GM18858 (cell line): ENCODE measurements around the gene CDYL.
A peak's percentile ranks its signal among the peaks of the same experiment; 100 is the strongest.

ENCODE experiments used
- ATAC-seq: cut with Tn5 transposase; IDR thresholded peaks from one replicate; pipeline ENCODE4 v1.9.1; 2021; ENCODE audit not compliant: unreplicated experiment

CDYL gene

GRCh38 chr6:4879741-4880275 is 103.6 kb downstream of the CDYL start:
- ATAC-seq = peak; percentile 67

GRCh38 chr6:4880363-4880762 is 104.2 kb downstream of the CDYL start:
- no peak for ATAC-seq

DNA sequence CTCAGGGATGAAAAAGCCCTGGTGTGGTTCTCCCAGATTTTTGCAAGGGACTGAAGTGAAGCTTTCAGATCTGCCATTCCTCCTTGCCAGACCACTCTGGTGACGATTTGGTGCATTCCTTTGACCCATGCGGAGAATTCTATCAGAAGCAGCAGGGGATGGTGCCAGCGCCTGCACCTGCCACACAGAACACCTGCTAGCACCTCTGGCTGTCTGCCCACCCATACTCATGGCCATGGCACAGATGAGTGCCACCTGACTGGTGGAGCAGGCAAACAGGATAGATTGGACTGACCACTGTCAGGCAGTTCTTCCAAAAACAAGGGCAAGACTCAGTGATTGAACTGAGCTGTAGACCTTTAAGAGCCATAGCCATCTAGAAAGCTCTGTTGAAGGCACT is 107.1 kb downstream of the CDYL start:
- ATAC-seq = no peak

GRCh38 chr6:4884646-4885340 is 108.6 kb downstream of the CDYL start:
- ATAC-seq = no peak

DNA sequence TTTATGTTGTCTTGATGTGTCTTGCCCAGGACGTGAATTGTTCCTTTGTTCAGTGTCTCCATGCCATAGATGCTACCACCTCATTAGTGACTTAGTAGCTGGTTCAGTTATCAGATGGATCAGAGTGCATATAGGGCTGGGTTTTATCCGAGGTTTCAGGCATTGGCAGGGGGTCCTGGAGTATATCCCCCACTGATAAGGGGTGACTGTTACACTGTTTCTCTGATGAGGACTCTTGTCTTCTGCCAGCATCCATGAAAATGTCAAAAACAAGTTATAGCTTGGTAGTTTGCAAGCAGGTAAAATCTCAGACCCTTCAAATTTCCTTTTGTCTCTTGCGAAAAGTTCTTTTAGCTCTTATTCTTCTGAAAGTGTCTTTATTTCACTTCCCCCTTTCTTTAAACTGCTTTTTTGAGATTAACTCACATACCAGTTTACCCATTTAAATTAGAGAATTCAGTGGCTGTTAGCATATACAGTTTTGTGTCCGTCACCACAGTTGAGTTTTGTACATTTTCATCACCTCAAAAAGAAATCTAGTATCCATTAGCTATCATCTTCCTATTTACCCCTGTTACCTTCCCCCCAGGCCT is 109.2 kb downstream of the CDYL start:
- peak; percentile 55 for ATAC-seq

- ATAC-seq = no peak
These were observed 112.6 kb downstream of the CDYL start for GRCh38 chr6:4888841-4889240.

DNA sequence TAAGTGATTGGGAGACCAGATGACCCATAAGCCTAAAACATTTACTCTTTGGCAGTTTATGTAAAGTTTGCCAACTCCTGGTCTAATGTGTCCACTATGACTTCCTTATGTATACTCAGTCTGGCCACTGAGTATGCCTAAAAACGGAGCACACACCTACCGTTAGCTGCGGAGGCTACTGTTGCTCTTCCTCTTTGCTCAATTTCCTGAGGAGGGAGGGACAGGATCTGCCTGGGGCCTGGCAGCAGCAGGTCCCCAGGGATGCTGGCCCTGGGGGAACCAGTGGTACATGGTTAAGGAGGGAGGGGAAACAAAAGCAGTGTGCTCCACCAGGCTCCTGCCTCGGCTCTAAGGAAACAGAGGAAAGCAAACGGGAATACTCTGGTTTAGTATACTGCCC is 113.5 kb downstream of the CDYL start:
- ATAC-seq = no peak

- no peak for ATAC-seq
These were observed 114.0 kb downstream of the CDYL start for GRCh38 chr6:4890191-4890590.

- no peak for ATAC-seq
These were observed 114.4 kb downstream of the CDYL start for GRCh38 chr6:4890627-4891026.

DNA sequence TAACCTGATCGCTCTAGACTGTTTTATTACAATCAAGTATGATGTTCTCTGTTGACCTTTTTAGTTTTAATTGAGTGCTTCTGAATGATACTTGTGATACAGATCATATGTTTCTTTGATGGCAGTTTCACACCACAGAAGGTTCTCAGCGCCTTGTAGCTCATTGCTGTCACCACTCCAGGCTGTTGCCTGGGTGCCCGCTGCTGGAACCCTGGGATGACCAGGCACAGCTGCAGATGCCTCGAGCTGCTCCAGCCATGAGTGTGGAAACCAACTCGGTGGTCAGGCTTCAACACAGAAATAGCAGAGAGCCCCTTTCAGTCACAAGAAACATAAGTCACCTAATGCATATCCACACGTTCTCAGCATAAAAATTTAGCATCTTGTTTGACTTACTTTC is 114.9 kb downstream of the CDYL start:
- ATAC-seq = no peak

DNA sequence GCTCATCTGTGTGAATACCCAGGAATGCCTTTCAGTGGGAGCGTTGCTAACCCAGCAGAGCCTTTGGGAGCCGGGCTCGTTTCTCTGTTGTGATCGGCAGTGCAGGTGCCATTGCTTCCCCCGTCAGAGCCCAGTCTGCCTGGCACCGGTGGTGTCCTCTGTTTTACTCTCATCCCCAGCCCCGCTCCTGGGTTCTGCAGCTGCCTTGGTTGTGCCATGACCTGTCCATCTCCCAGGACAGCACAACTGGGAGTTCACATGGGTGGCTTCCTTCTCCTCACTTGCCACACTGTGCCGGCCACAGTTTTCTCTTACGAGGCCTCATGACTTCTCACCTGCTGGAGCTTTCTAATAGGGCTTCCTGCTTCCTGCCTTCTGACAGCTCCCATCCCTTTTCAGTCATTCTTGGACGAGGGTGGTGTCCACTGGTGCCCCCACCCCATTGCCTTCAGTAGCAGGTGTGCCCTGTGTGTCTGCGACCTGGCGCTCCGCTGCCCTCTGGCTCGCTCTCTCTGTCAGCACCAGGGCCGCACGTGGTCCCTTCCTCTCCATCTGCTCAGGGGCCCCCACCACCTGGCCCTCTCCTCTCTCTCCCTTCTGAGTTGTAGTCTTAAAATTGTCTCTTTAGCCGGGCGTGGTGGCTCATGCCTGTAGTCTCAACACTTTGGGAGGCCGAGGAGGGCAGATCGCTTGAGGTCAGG is 116.7 kb downstream of the CDYL start:
- no peak for ATAC-seq

DNA sequence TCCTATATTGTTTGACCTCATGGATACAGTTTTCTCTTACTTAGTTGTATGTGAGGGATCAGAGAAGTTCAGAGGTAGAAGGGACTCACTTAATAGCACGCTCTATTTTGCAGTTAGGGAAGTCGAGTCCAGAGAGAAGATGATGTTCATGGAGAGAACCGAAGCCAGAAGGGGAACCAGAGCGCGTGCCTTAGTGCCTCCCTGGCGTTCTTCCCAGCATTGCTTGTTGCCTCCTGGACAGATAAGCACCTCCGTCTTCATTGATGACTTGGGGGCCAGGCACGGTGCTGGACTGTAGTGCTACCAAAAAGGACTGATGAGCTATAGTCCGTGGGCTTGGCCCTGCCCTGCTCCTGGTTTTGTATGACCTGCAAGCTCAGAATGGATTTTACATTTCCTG is 117.8 kb downstream of the CDYL start:
- ATAC-seq = no peak

- no peak for ATAC-seq
These were observed 119.8 kb downstream of the CDYL start for GRCh38 chr6:4895971-4896370.

- no peak for ATAC-seq
These were observed 120.2 kb downstream of the CDYL start for GRCh38 chr6:4896401-4896800.

- no peak for ATAC-seq
These were observed 123.2 kb downstream of the CDYL start for GRCh38 chr6:4899249-4900034.

GRCh38 chr6:4901386-4902061 is 125.3 kb downstream of the CDYL start:
- ATAC-seq = peak; percentile 59

DNA sequence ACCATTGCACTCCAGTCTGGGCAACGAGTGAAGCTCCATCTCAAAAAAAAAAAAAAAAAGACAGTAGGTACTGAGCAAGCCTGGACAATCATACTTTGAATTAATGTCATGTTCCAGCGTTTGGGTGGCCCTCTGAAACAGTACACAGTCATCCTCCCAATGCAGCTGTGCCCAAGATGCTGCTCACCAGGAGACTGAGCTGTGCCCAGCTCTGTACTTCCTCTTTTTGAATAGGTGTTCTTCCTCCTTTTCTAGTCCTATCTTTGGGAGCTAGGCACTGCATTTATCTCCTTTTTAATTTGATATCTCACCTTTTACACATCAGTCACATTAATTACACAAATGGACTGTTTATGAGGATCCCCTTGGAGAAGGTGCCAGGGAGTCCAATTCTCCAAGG is 126.2 kb downstream of the CDYL start:
- ATAC-seq = no peak

DNA sequence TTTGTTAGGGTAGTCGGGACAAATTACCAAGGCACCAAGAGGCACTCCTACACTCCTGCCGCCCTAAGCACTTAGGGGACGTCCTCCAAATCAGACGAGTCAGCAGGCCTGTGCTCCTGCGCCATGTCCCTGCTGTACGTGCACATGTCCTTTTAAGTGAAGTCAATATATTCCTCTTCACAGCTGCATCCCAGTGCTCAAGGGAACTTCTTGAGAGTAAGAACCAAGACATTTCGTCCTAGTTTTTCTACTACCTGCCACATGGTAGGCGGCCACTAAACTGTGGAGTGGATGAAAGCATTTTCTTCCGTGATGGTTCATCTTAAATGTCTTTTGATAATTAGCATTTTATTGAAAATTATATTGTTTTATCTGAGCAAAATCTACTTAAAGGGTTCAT is 126.9 kb downstream of the CDYL start:
- ATAC-seq = no peak

DNA sequence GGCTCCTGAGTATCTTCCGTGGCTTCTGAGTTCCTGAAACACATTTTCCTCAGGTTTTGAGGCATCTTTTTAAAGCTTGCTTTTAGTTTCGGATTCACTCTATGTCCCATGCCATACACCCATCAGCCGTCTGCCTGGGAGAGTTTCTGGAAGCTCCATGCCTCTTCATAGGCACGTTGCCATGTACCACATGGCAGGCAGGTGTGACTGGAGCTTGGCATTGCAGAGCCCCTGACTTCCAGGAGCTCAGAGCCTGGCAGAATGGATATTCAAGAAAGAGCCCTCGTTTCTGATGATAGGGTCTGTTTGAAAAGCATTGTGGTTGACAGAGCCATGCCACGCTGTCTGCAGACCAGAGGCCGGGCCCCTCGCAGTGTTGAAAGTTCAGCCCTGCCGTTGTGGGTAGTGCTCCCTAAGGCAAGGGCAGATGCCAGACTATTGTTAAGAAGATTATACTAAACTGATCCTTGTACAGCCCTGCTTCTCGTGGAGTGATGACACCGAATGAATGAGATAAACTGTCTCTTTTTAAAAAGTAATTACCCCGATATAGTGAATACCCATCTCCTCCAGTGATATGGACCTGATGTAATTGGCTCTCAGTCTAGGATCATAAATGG is 127.7 kb downstream of the CDYL start:
- no peak for ATAC-seq

- ATAC-seq = no peak
These were observed 128.3 kb downstream of the CDYL start for GRCh38 chr6:4904461-4905025.
